Measurements from ENCODE around the gene SLC25A24.

GRCh38 chr1:108084866-108085477 is 115.2 kb downstream of the SLC25A24 start:
- no peak for TF ChIP-seq SIN3A (IDR thresholded peaks at IDR 0.05; ENCODE audit: low read depth)
- TF ChIP-seq CTCF (IDR thresholded peaks at IDR 0.05 in 2 of 3, conservative IDR thresholded peaks at IDR 0.05 in 1 of 3; ENCODE audit: borderline replicate concordance in 1 of 3, insufficient read depth in 1 of 3, low read depth in 2 of 3, low read length in 2 of 3) = no peak
- no peak for TF ChIP-seq MAX (IDR thresholded peaks at IDR 0.05)
- no peak for TF ChIP-seq TCF7L2 (IDR thresholded peaks at IDR 0.05; ENCODE audit: borderline replicate concordance, extremely low read depth, insufficient read depth, insufficient read length)
- TF ChIP-seq EZH2 (IDR thresholded peaks at IDR 0.05) = no peak
- TF ChIP-seq EZH2phosphoT487 (IDR thresholded peaks at IDR 0.05; ENCODE audit: borderline replicate concordance) = no peak
- no peak for TF ChIP-seq SP1 (IDR thresholded peaks at IDR 0.05; ENCODE audit: low read depth)
- TF ChIP-seq POLR2A (IDR thresholded peaks at IDR 0.05; ENCODE audit: borderline replicate concordance, extremely low read depth, insufficient read depth, insufficient read length) = no peak
- TF ChIP-seq POLR2AphosphoS5 (IDR thresholded peaks at IDR 0.05; ENCODE audit: low read depth, low read length) = no peak
- TF ChIP-seq YY1 (IDR thresholded peaks at IDR 0.05; ENCODE audit: extremely low read depth, insufficient replicate concordance, low read depth, low read length) = no peak
- TF ChIP-seq ZFX (IDR thresholded peaks at IDR 0.05) = no peak
- no peak for TF ChIP-seq RAD21 (IDR thresholded peaks at IDR 0.05; ENCODE audit: low read depth)
- no peak for TF ChIP-seq ZBTB33 (IDR thresholded peaks at IDR 0.05; ENCODE audit: extremely low read depth, insufficient replicate concordance, low read length)
- TF ChIP-seq ATF3 (IDR thresholded peaks at IDR 0.05) = no peak
